AG09309 (cell line): ENCODE results near the gene CLMP.

Experiments
- DNase-seq: peaks from one replicate; pipeline ENCODE4 v3.0.0-alpha.2; 2010; ENCODE audit warnings: low read depth
- H3K4me3 ChIP-seq: 2 replicates; pipeline ENCODE4 v1.5.1; 2011; ENCODE audit warnings: mild to moderate bottlenecking, low read depth, low read length, moderate library complexity; ENCODE audit not compliant: control insufficient read depth
- CTCF ChIP-seq: IDR thresholded peaks from 2 replicates; pipeline ENCODE4 v1.5.1; 2011; ENCODE audit warnings: mild to moderate bottlenecking, low read depth, low read length, inconsistent platforms; ENCODE audit not compliant: insufficient read depth, control insufficient read depth; ENCODE audit errors: missing control alignments

CLMP gene

DNA sequence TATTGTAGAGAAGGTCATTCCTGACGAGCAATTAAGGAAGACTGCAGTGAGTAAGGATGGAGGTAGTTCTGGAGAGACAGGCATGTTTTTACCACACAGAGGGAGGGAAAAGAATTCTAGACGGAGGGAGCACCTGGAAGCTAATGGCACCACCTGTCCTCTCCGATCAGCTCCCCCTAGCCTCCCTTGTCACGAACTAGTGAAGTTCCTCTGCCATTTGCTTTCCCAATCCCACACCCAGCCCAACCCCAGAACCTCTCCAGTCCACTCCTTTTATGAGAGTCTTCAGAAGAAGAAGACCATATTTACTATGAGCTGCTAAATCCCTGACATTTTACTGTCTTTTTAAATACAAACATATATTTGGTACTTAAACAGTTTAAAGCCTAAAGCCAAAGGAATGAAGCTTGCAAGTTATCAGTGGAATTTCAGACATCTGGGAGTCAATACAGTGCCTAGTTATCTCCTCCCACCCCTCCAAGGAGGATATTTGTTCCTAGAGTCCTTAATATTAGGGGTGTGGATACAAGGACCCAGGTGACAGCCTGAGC, 87.0 kb downstream of the CLMP start:
- no peak for DNase-seq
- H3K4me3 ChIP-seq: no peak overlapping the region
- no peak for TF ChIP-seq CTCF

DNA sequence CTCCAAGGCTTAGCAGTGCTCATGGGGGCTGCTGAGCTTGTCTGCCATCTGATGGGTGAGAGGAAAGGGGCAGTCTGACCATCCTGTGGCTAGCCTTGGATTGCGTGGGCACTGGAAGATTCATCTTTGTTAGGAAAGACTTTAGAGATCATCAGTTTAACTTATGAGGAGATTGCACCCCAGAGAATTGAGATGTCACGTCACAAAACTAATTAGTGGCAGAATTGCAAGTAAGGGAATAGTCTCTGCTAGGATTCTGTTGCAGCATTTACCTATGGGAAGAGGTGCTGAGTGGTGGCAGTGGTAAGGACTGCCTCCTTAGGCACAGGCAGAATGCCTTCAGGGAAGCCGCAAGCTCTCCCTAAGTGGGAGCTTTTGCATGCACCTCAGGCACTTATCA, 90.4 kb downstream of the CLMP start:
- no peak for DNase-seq
- no peak for TF ChIP-seq CTCF
- H3K4me3 ChIP-seq: no peak overlapping the region

GRCh38 chr11:123103326-123103980, 91.6 kb downstream of the CLMP start:
- TF ChIP-seq CTCF: peak; percentile 66
- no peak overlapping the region for H3K4me3 ChIP-seq
- DNase-seq: peak; percentile 24

GRCh38 chr11:123100379-123101085, 94.5 kb downstream of the CLMP start:
- DNase-seq: no peak
- no peak for TF ChIP-seq CTCF
- no peak overlapping the region for H3K4me3 ChIP-seq

DNA sequence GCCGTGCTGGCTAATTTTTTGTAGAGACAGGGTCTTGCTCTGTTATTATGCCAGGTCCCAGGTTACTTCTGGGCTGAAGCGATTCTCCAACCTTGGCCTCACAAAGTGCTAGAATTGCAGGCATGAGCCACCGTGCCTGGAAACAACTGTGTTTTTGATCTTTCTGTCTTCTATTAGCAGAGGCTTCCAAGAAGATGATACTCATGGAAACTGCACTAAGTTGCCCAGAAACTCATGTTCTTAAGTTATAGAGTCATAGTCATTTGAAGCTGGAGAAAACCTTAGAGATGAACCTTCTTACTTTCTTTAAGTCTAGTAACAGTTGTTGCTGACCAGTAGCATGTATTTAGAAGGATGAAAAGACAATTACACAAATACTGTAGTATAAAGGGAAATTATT, 96.1 kb downstream of the CLMP start:
- no peak overlapping the region for H3K4me3 ChIP-seq
- DNase-seq: no peak
- no peak for TF ChIP-seq CTCF

DNA sequence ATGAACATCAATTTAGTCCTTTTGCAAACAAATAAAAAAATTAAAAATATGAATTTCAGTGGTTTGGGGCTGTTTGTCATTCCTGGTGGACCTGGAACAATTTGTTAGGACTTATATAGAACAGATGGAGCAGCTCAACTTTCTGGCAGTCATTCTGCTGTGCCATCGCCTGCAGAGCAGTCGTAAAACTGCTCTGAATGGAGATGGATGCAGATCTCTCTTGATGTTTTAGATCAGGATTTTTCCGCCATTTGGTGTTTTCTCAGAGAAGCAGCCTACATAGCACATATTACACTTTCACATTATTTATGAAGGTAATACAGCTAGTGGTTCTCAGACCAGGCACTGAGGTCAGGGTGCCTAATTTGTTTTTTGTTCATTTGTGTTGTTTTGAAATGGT, 101.3 kb downstream of the CLMP start:
- DNase-seq: no peak
- H3K4me3 ChIP-seq: no peak overlapping the region
- no peak for TF ChIP-seq CTCF
